ENCODE measurements around the gene LPAR6.
"Not testable (repeated sequence)": the region's sequence is repeated elsewhere in the genome, so short reads cannot be mapped to it uniquely, and the experiment has no call there.

The LPAR6 gene

GRCh38 chr13:48412881-48413351 is at the start of gene LPAR6:
LPAR6 (minus strand) TSS chr13:48413113; CDS start chr13:48412423, 690 bp downstream.
- TF ChIP-seq, protein P1, sequence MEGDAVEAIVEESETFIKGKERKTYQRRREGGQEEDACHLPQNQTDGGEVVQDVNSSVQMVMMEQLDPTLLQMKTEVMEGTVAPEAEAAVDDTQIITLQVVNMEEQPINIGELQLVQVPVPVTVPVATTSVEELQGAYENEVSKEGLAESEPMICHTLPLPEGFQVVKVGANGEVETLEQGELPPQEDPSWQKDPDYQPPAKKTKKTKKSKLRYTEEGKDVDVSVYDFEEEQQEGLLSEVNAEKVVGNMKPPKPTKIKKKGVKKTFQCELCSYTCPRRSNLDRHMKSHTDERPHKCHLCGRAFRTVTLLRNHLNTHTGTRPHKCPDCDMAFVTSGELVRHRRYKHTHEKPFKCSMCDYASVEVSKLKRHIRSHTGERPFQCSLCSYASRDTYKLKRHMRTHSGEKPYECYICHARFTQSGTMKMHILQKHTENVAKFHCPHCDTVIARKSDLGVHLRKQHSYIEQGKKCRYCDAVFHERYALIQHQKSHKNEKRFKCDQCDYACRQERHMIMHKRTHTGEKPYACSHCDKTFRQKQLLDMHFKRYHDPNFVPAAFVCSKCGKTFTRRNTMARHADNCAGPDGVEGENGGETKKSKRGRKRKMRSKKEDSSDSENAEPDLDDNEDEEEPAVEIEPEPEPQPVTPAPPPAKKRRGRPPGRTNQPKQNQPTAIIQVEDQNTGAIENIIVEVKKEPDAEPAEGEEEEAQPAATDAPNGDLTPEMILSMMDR (IDR thresholded peaks at IDR 0.05; ENCODE audit: low read depth, low read length) = no peak
- DNase-seq (ENCODE audit: extremely low read depth, low read depth) = no peak

DNA sequence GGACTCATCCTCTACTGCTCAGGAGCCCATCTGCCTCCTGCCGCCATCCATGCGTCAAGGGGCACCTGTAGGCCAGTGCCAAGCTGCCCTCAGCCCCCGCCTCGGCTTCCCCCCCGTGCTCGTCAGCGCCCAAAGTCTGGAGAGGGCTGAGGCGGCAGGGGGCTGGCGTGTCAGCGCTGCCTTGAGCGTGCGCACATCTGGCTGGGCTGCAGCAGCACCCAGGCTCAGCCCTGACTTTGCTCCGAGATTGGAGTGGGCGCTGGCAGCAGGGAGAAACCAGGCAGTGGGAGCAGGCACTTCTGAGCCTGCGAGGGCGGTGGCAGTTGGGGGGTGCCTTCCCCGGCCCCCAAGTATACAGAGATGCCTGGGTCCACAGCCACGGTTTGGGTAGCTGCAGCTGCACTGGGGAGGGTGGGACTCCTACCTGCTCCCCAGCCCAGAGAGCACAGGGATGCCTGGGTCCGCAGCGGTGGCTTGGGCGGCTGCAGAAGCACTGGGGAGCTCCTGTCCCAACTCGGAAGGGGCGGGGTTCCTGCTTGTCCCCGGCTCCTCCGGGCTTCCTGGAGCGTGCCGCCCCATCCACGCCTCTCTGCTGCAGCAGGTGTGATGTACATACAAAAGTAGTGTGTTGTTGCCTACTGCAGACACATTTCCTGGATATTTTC is 44.8 kb upstream of the LPAR6 start:
- TF ChIP-seq, protein P1 (IDR thresholded peaks at IDR 0.05; ENCODE audit: low read depth, low read length) = no peak
- no peak for DNase-seq (ENCODE audit: extremely low read depth, low read depth)

- no peak for DNase-seq (ENCODE audit: extremely low read depth, low read depth)
- TF ChIP-seq, protein P1 (IDR thresholded peaks at IDR 0.05; ENCODE audit: low read depth, low read length) = no peak
These were observed 43.6 kb upstream of the LPAR6 start for GRCh38 chr13:48456546-48456945.

DNA sequence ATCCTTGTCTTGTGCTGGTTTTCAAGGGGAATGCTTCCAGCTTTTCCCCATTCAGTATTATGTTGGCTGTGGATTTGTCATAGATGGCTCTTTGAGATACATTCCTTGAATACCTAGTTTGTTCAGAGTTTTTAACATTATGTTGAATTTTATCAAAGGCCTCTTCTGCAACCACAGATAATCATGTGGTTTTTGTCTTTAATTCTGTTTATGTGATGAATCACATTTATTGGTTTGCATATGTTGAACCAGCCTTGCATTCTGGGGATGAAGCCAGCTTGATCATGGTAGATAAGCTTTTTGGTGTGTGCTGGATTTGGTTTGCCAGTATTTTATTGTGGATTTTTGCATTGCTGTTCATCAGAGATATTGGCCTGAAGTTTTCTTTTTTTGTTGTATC is 38.3 kb upstream of the LPAR6 start:
- not testable (repeated sequence) for DNase-seq (ENCODE audit: extremely low read depth, low read depth)

DNA sequence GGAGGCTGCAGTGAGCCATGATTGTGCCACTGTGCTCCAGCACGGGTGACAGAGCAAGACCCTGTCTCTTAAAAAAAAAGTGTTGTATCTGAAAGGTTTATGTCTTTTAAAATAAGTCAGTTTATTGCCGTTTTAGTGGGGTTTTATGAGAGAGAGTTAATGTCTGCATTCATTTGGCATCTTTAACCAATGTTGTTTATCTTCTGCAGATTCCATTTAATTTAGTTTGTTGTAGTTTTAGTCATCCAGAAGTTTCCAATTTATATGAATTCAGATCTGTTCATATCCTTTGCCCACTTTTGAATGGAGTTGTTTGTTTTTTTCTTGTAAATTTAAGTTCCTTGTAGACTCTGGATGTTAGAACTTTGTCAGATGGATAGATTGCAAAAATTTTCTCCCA is 36.7 kb upstream of the LPAR6 start:
- DNase-seq (ENCODE audit: extremely low read depth, low read depth) = no peak
- TF ChIP-seq, protein P1 (IDR thresholded peaks at IDR 0.05; ENCODE audit: low read depth, low read length) = no peak

DNA sequence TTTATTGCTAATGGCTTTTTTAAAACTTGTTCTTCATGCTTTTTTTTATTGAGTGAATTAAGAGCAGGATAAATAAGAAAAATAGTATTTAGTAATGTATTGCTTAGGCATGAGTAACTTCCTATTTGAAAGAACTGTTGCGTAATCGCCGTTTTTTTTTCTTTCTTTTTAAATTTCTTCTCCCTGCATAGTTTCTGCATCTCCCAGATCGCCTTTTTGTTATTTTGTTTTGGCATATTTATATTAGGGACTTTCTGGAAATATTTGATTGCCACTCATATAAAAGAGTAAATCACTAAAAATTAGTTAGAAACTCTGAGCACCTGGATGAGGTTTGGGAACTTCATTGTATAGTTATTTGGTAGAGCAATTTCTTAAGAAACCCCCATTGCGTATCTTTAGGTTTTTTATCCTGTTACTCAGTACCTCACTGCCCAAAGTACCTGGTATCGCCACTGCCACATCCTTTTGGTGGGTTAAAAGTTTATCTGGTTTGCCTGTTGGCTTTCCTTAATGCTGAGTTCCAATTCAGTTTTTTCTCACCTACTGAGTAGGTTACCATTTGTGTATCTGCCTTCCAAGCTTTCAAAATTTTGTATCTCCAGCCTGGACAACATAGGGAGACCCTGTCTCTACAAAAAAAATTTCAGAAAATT is 36.2 kb upstream of the LPAR6 start:
- no peak for DNase-seq (ENCODE audit: extremely low read depth, low read depth)
- TF ChIP-seq, protein P1 (IDR thresholded peaks at IDR 0.05; ENCODE audit: low read depth, low read length) = no peak

DNA sequence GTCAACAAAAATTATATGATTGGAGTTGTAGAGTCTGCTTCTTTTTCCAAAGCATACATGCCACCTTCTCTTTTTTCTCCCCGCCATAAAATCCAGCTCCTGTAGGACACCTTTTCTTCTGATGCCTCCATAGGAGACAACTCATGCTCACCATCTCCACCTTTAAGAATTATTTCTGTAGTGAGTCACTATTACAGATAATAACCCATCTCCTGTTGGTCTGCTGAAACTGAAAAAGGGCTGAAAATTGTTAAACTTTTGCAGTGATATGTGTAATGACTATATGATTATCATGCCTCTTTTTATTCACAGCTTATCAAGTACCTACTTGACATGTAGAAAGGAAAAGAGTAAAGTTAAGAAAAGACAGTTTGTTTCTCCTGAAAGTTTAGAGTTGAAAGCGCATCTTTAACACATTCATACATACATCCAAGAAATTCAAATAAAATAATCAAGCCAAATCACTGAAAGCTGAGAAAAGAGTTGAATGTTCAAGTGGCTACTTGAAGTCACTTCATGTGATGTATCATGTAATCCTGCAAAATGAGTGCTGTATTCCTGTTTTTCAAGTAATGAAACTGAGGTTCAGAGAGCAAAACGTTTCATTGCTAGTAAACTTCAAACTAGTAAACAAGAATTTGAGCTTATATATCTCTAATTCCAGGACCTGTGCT is 35.5 kb upstream of the LPAR6 start:
- TF ChIP-seq, protein P1 (IDR thresholded peaks at IDR 0.05; ENCODE audit: low read depth, low read length) = no peak
- no peak for DNase-seq (ENCODE audit: extremely low read depth, low read depth)
